Endometrium (tissue), 2 donors: ENCODE measurements around the gene RAD51D.
"Not testable (repeated sequence)": the region's sequence is repeated elsewhere in the genome, so short reads cannot be mapped to it uniquely, and the experiment has no call there.

Experiments
- FAIRE-seq: peaks from 2 replicates; lab custom pipeline; 2012; peaks lifted over from hg19 to GRCh38; lab: Jason Lieb, UNC
- donor health status: control.
- donor health status: control.

The RAD51D gene

DNA sequence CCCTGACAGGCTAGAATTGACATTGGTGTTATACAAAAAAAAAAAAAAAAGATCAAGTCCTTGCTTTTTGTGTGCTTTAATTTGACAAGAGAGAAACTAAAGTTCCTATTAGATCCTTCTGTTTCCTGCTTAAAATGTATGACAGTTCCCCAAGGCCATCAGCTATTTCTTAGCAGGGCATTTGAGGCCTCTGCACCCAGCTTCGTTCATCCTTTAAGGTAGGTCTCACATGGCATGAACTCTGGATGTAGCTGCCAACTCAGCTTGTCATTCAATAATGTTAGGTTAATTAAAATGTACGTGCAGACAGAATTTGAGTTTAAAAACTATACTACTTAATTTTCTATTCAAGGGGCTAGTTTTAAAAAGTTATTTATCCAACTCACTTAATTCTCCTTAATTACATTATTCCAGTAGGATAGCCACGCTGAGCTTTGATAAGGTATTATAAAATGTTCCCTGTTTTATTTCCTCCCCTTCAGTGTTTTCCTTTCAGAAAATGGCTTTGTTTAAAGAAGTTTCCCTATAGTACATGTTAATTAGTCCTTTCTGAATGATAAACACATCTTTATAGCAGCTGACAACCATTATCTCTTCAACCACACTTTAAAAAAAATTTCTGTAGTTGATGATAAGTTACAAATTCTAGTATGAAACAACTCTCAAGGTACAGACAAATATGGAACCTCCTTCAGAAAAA is 55.0 kb downstream of the RAD51D start:
- FAIRE-seq, result no peak

- no peak for FAIRE-seq
Observed at GRCh38 chr17:35063514-35064223, 56.0 kb downstream of the RAD51D start, which contains the start of gene RFFL. Gene RFFL (minus strand): TSS chr17:35063707. CDS start chr17:35026553, 37,154 bp downstream.

- no peak for FAIRE-seq
Observed at GRCh38 chr17:35062308-35062707, 57.4 kb downstream of the RAD51D start.

GRCh38 chr17:35057332-35057915 is 62.2 kb downstream of the RAD51D start:
- FAIRE-seq, result no peak

DNA sequence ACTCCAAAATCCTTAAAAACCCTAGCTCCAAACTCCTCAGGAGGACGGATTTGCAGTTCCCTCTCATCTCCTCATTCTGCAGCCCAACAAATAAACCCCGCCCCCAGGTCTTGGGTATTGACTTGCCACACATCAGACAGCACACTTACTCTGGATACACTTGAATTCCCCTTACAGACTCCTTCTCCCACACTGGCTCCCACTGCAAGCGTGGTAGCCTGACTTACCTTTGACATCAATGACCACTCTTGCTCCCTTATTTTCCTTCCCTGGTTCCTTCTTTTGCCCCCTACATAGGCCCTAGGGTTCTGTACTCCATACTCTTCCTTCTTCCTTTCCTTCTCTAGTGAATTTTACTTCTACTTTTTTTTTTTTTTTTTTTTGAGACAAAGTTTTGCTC is 63.6 kb downstream of the RAD51D start:
- FAIRE-seq, result no peak

DNA sequence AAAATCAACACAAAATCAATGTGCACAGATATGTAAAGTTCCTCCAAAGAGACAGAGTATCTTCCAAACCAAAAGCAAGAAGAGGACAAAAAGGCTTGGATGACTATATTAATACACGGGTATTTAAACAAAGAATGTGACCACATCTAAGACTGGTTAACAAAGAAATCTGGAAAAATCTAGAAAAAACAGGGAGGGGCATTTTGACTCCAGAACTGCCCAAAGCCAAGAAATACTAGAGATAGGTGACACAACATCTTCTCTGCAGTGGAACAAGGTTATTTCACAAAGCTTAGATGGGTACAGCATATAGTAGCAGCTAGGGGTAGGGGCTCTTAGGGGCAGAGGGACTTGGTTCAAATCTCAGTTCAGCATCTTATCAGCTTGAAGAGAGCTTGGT is 66.5 kb downstream of the RAD51D start:
- no peak for FAIRE-seq

DNA sequence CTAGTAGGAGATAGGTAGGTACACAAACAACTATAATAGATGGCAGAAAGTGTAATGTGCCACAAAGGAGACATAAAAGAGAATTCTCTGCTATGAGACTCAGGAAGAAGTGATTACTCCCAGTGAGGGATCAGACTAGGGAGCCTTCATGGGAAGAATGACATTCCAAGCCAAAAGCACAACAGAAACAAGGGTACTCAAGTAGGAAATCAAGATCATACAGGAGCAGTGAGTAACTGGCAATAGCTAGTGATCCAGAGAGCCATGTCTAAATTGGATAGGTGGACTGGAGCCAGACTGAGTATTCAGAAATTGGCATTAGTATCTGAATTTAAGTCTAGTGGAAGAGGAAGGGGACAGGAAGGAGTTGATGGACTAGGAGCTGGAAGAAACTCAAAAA is 66.9 kb downstream of the RAD51D start:
- FAIRE-seq, result no peak

GRCh38 chr17:35052241-35052610 is 67.4 kb downstream of the RAD51D start:
- FAIRE-seq, result no peak

- FAIRE-seq, result no peak
Observed at GRCh38 chr17:35051579-35052240, 68.0 kb downstream of the RAD51D start.

- FAIRE-seq, result no peak
Observed at GRCh38 chr17:35051183-35051578, 68.5 kb downstream of the RAD51D start.

DNA sequence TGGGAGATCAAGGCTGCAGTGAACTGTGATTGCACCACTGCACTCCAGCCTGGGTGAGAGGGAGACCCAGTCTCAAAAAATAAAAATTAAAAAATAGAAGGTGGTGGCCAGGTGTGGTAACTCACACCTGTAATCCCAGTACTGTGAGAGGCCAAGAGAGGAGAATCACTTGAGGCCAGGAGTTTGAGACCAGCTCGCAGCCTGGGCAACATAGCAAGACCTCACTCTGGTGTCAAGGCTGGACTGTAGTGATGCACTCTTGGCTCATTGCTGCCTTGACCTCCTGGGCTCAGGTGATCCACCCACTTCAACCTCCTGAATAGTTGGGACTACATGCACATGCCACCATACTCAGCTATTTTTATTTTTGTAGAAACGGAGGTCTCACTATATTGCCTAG is 69.5 kb downstream of the RAD51D start:
- FAIRE-seq, result no peak

DNA sequence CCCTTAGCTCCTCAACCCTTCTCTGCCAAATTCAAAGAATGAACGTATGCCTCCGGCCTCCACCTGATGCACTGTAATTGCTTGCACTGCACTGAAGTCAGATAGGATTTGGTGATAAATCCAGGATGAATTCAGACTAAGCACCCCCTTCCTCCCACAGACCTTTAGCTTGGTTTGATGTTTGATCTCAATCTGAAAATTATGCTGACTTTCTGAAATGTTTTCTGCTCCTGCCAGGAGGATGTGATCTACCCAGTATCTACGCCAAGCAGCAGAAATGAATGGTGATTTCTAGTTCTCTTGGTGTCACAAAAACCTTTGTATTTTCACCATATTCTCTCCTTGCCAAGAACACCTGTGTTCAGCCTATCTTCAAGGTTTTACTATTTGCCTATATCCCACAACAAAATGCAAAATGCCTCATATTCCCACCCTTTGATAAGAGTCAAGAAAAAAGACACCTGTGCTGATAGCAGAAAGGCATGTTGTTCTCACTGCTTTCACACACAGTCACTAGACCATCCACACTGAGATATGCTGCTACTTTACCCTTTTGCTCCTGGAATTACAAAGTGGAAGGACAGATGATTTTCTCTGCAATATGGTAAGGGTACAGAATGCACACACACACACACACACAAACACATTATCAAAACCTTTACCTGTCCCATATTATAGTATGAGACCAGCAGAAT is 70.8 kb downstream of the RAD51D start:
- no peak for FAIRE-seq

GRCh38 chr17:35046740-35047283 is 72.8 kb downstream of the RAD51D start:
- no peak for FAIRE-seq

- FAIRE-seq, result no peak
Observed at GRCh38 chr17:35046245-35046644, 73.4 kb downstream of the RAD51D start.

DNA sequence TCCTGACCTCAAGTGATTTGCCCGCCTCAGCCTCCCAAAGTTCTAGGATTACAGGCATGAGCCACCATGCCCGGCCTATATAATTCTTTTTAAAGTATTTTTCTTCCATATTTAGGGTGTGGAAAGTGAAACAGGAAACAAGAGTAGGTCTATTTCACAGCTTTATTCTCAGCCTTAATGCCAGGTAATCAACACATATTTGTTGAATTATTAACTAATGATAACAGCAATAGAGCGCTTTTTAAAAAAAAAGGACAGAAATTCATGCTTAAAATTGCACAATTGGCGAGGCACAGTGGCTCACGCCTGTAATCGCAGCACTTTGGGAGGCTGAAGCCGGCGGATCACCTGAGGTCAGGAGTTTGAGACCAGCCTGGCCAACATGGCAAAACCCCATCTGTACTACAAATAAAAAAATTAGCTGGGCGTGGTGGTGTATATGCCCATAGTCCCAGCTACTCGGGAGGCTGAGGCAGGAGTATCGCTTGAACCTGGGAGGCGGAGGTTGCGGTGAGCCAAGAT is 74.1 kb downstream of the RAD51D start:
- not testable (repeated sequence) for FAIRE-seq

- FAIRE-seq, result no peak
Observed at GRCh38 chr17:35044181-35044580, 75.5 kb downstream of the RAD51D start.
